IPS DF 6.9 (cell line): ENCODE data around the gene SAPCD1.

Experiments used
- DNase-seq: peaks from one replicate; pipeline ENCODE4 v3.0.0-alpha.2; 2013; ENCODE audit warnings: low read depth, low spot score
- H3K27ac ChIP-seq: one replicate; pipeline ENCODE4 v1.5.1; 2013; ENCODE audit warnings: low read length, control low read depth
- H3K27me3 ChIP-seq: 2 replicates; pipeline ENCODE4 v1.6.1; 2013; ENCODE audit warnings: mild to moderate bottlenecking, low read length; ENCODE audit not compliant: control insufficient read depth, insufficient read depth
- H3K36me3 ChIP-seq: 2 replicates; pipeline ENCODE4 v1.6.1; 2013; ENCODE audit warnings: low read length; ENCODE audit not compliant: control insufficient read depth, insufficient read depth
- H3K4me1 ChIP-seq: 2 replicates; pipeline ENCODE4 v1.6.1; 2013; ENCODE audit warnings: low read length; ENCODE audit not compliant: control insufficient read depth, insufficient read depth
- H3K4me3 ChIP-seq: 2 replicates; pipeline ENCODE4 v1.5.1; 2013; ENCODE audit warnings: mild to moderate bottlenecking, low read length
- H3K9me3 ChIP-seq: 2 replicates; pipeline ENCODE4 v1.6.1; 2013; ENCODE audit warnings: low read length, inconsistent platforms; ENCODE audit not compliant: control insufficient read depth, insufficient read depth
- WGBS: extraction: QIAGEN DNeasy Blood & Tissue Kit; methylation state at CpG from one replicate; pipeline ENCODE4 v1.1.7; 2013; ENCODE audit warnings: mixed read lengths, missing lambda C conversion rate; ENCODE audit not compliant: insufficient read length, insufficient coverage; 5-methylcytosine and 5-hydroxymethylcytosine counted together

Gene SAPCD1

DNA sequence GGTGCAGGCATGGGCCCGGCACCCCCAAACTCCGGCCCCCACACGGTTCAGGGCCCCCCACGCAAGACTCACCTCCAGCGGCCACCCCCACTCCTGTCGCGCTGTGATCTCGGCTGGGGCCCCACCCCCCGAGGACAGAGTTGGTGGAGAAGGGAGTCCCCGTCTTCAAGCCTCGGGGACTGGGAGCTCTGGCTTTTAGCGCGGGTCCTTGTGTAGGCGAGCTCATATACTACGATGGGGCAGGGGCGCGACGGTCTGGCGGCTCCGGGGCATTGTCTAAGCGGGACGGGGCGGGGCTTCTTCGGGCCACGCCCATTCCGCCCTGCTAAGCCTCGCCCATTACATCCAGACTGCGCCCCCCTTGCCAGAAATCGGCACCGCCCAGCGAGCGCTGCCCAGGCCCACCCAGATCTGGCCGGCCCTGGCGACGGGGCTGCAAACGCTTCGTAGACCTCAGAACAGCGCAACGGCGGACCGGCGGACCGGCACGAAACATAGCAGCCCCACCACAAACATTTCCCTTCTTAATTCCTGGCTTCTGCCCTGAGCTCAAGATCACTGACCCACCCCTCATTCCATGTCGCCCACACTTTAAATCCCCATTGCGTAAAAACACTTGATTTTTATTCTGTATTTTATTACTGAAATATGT is 32.4 kb upstream of the SAPCD1 start:
- H3K36me3 ChIP-seq, result peaks cover 20% of the 10 kb centered on the region; the same call in 1 of the 2 replicates
- DNase-seq, result no peak
- peaks cover 6% of the 10 kb centered on the region for H3K4me1 ChIP-seq
- H3K9me3 ChIP-seq, result no peaks in the 10 kb centered on the region
- H3K4me3 ChIP-seq, result peak overlapping the region; percentile 71
- no peak overlapping the region for H3K27ac ChIP-seq
- WGBS, result no CpG with 5 or more reads among the region's 46 CpGs
- H3K27me3 ChIP-seq, result no peaks in the 10 kb centered on the region

GRCh38 chr6:31730631-31731086 is 31.8 kb upstream of the SAPCD1 start:
- Histone ChIP-seq H3K36me3 (peaks cover 20% of the 10 kb centered on the region; the same call in 1 of the 2 replicates), H3K4me1 (peaks cover 6% of the 10 kb centered on the region), H3K4me3 (no peak overlapping the region; the same call in 1 of the 2 replicates), H3K27ac (no peak overlapping the region), H3K9me3 (no peaks in the 10 kb centered on the region), H3K27me3 (no peaks in the 10 kb centered on the region)
- DNase-seq, result no peak
- WGBS, result no CpG with 5 or more reads among the region's 11 CpGs

DNA sequence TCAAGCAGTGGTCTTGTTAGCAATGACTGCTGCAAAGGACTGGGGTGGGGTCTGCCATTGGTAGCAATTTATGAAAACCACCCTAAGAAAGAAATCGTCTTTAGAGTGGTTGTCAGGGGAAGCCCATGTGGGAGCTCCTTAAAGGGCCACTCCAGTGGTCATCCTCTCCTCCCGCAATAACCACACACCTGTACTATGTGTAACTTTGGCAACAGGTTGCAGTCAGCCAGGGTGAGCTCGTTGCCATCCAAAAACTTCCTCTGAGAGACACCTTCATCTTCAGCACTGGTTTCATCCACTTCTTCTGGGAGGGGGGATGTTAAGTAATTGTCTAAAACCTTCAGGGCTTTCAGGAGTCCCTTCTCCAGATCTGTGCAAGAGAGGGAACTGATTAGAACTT is 30.4 kb upstream of the SAPCD1 start:
- WGBS, result no CpG with 5 or more reads among the region's 3 CpGs
- Histone ChIP-seq H3K27ac (no peak overlapping the region), H3K4me3 (no peak overlapping the region), H3K27me3 (no peaks in the 10 kb centered on the region), H3K4me1 (peaks cover 7% of the 10 kb centered on the region), H3K9me3 (no peaks in the 10 kb centered on the region), H3K36me3 (peaks cover 18% of the 10 kb centered on the region; the same call in 1 of the 2 replicates)
- no peak for DNase-seq

DNA sequence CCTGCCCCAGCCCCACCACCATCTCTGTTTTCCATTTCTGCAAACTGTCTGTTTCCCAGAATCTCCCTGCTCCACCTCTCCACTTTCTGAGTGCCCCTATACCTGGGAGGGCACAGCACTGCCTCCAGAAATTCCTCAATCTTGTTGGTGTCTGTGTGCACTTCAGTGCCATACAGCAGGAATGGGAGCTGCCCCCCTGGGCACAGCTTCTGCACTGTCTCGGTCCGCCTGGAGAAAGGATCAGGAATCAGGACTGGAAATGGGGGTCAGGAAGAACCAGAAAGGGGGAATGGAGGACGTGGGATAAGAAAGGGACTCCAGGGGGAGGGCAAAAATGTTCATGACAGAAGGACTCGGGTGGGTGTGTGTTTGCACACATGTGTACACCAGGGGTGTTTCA is 28.7 kb upstream of the SAPCD1 start:
- H3K27ac ChIP-seq, result no peak overlapping the region
- no peak overlapping the region for H3K4me3 ChIP-seq
- no peaks in the 10 kb centered on the region for H3K27me3 ChIP-seq
- no peaks in the 10 kb centered on the region for H3K9me3 ChIP-seq
- WGBS, result no CpG with 5 or more reads among the region's 4 CpGs
- no peak for DNase-seq
- H3K4me1 ChIP-seq, result peaks cover 13% of the 10 kb centered on the region
- peaks cover 14% of the 10 kb centered on the region; the same call in 1 of the 2 replicates for H3K36me3 ChIP-seq

DNA sequence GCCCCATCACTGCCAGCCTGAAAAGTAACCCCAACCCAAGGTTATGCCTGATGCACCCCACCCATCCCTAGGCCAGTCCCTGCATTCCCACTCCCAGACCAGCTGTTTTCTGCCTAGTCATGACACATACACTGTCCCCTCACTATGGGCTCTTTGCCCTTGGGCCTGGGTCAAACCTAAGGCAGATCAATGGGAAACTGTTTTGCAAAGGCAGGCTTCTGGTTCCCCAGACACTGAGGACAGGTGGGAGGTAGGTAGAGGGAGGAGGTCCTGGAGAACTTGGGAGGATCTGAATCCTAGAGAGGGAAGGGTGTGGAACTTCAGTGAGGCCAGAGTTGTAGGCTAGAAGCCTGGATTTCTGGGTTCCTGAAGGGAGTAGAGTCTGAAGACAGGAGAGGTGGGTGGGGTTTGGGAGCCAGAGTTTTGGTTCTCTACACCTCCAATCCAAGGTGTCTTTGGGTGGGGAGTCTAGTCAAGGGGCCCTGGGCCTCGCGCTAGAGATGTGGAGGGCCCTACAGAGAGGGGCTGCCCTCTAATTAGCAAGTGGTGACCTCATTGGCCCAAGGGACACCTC is 28.1 kb upstream of the SAPCD1 start:
- Histone ChIP-seq H3K4me3 (peak overlapping the region; percentile 91; the same call in 1 of the 2 replicates), H3K4me1 (peaks cover 15% of the 10 kb centered on the region), H3K36me3 (peaks cover 14% of the 10 kb centered on the region; the same call in 1 of the 2 replicates), H3K27ac (no peak overlapping the region), H3K27me3 (no peaks in the 10 kb centered on the region), H3K9me3 (no peaks in the 10 kb centered on the region)
- DNase-seq, result no peak
- WGBS, result no CpG with 5 or more reads among the region's 2 CpGs

DNA sequence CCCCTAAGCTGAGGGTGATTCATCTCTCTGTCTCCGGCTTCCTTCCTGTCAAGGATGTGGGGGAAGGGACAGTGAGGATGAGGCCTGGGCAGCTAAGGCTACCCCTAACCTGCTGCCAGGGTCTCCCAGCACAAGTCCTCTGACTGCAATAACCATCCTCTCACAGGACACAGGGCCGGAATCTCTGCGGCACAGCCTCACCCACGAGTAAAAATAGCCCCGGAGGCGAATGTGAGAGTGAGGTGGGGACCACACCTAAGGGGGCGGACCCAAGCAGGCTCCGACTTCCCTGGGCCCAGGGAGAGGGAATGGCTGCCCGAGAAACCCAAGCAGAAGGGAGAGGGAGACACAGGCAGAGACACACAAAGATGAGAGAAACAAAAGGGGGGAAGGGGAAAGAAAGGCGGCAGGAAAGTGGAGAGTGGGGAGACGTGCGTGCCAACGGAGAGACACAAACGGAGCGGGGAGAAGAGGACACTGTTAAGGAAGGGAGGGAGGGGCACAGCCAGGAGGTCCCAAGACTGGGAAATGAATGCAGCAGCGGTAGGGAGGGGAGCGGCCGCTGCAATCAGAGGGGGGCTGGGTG is 27.5 kb upstream of the SAPCD1 start:
- no CpG with 5 or more reads among the region's 18 CpGs for WGBS
- Histone ChIP-seq H3K27ac (no peak overlapping the region), H3K27me3 (no peaks in the 10 kb centered on the region), H3K4me1 (peaks cover 15% of the 10 kb centered on the region), H3K36me3 (peaks cover 14% of the 10 kb centered on the region; the same call in 1 of the 2 replicates), H3K4me3 (peak overlapping the region; percentile 91; the same call in 1 of the 2 replicates), H3K9me3 (no peaks in the 10 kb centered on the region)
- no peak for DNase-seq

DNA sequence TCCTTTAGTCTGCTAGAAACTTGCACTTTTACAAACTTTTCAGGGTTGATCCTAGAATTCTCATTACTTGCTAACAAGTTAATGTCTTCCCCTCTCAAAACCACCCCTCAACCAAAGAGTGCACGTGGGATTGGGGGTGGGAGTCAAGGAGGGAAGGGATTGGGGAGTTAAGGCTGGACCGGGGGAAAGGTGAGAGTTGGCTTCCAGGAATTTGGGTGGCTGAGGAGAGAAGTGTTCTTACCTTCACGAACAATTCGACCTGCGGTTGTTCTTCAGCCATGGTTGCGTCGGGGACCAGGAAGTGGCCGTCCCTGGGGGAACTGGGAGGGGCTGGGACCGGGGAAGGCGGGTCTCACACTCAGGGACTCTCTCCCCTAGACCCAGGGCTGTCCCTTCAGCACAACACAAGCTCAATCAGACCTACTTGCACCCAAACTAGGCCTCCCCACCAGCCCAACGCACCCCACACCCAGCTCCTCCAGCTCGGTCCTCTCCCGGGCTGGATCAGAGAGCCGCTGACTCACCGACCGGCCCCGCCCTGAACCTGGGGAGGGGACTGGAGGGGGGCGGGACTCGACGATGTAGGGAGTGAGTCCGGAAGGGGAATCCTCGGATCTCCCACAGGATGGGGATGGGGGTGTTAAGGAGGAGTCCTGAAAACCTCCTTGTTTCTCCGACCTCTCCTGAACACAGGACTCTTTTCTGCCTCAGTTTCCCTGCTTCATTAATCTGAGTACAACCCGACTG is 26.3 kb upstream of the SAPCD1 start, which contains the start of gene CLIC1:
TSS of gene CLIC1 (minus strand) at position 510 of the 747 bp plus-strand sequence. CDS start at position 280, 230 bp downstream.
- WGBS, result no CpG with 5 or more reads among the region's 24 CpGs
- H3K27ac ChIP-seq, result no peak within 1 kb of the TSS
- no peak for DNase-seq
- H3K4me3 ChIP-seq, result peak within 1 kb of the TSS; percentile 91
- peaks cover 15% of the 10 kb centered on the region for H3K4me1 ChIP-seq
- no peaks in the 10 kb centered on the region for H3K9me3 ChIP-seq
- H3K36me3 ChIP-seq, result peaks cover 14% of the 10 kb centered on the region; the same call in 1 of the 2 replicates
- H3K27me3 ChIP-seq, result no peaks in the 10 kb centered on the region

GRCh38 chr6:31736768-31737314 is 25.6 kb upstream of the SAPCD1 start:
- Histone ChIP-seq H3K4me3 (peak overlapping the region; percentile 91; the same call in 1 of the 2 replicates), H3K27me3 (no peaks in the 10 kb centered on the region), H3K9me3 (no peaks in the 10 kb centered on the region), H3K4me1 (peaks cover 15% of the 10 kb centered on the region), H3K36me3 (peaks cover 11% of the 10 kb centered on the region; the same call in 1 of the 2 replicates), H3K27ac (no peak overlapping the region)
- no peak for DNase-seq
- WGBS, result no CpG with 5 or more reads among the region's 10 CpGs

DNA sequence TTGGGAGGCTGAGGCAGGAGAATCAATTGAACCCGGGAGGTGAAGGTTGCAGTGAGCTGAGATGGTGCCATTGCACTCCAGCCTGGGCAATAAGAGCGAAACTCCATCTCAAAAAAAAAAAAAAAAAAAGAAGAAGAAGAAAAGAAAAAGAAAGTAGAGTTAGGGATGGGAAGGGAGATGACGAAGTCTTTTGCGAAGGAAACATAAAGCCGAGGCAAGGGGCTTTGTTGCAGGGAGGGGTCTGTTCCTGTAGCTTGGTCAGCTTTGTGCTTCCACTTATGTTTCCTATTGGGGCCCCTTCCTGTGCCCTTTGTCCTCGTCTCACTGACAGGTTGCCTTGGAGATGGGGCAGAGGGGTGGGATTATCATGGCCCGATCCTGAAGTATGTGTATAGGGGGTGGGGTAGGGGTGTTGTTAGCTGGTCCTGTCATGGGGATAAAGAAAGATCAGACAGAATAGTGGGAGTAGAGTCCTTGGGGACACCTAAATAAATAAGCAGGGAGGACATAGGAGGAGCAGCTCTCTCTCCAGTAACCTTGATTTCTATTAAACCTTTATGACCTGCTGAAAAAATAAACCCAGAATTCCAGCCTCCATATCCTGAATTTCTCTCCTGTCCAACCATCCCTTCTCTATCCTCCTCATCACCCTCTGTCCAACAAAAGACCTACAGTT is 25.0 kb upstream of the SAPCD1 start:
- 100% methylated on average over 2 of the region's 7 CpGs for WGBS
- Histone ChIP-seq H3K36me3 (peaks cover 8% of the 10 kb centered on the region; the same call in 1 of the 2 replicates), H3K4me3 (no peak overlapping the region), H3K4me1 (peaks cover 15% of the 10 kb centered on the region), H3K27ac (no peak overlapping the region), H3K9me3 (no peaks in the 10 kb centered on the region), H3K27me3 (no peaks in the 10 kb centered on the region)
- DNase-seq, result no peak
